H9 (cell line): Measurements from ENCODE around the gene FAM76A. TPM values are rescaled to one million over a fixed set of nuclear protein-coding genes. Genes with fewer than 3 reads are reported as not detected.

Experiments used
- DNase-seq: peaks from one replicate; pipeline ENCODE4 v3.0.0-alpha.2; 2017
- H2AFZ ChIP-seq: one replicate; pipeline ENCODE4 v1.6.1; 2013; ENCODE audit warnings: mild to moderate bottlenecking, low read length, control low read depth, moderate library complexity
- H2AK5ac ChIP-seq: 2 replicates; pipeline ENCODE4 v1.6.1; 2013; ENCODE audit warnings: low read length, control low read depth, mixed read lengths; ENCODE audit not compliant: insufficient read length
- H2BK120ac ChIP-seq: one replicate; pipeline ENCODE4 v1.6.1; 2013; ENCODE audit warnings: low read depth, mild to moderate bottlenecking, low read length, control low read depth, inconsistent platforms; ENCODE audit not compliant: poor library complexity, severe bottlenecking
- H2BK12ac ChIP-seq: 2 replicates; pipeline ENCODE4 v1.6.1; 2013; ENCODE audit warnings: low read length, control low read depth, mixed read lengths, low read depth; ENCODE audit not compliant: insufficient read length
- H2BK15ac ChIP-seq: 2 replicates; pipeline ENCODE4 v1.6.1; 2013; ENCODE audit warnings: low read depth, low read length, control low read depth
- H2BK20ac ChIP-seq: one replicate; pipeline ENCODE4 v1.6.1; 2013; ENCODE audit warnings: low read depth, mild to moderate bottlenecking, low read length, control low read depth, inconsistent platforms; ENCODE audit not compliant: poor library complexity, severe bottlenecking
- H2BK5ac ChIP-seq: 2 replicates; pipeline ENCODE4 v1.6.1; 2013; ENCODE audit warnings: low read length, control low read depth, mixed read lengths; ENCODE audit not compliant: insufficient read length
- H3K14ac ChIP-seq: 2 replicates; pipeline ENCODE4 v1.6.1; 2013; ENCODE audit warnings: low read length, control low read depth; ENCODE audit not compliant: insufficient read depth
- H3K18ac ChIP-seq: 2 replicates; pipeline ENCODE4 v1.6.1; 2013; ENCODE audit warnings: low read depth, mild to moderate bottlenecking, mixed read lengths, low read length, control low read depth; ENCODE audit not compliant: insufficient read length
- H3K23ac ChIP-seq: 2 replicates; pipeline ENCODE4 v1.6.1; 2013; ENCODE audit warnings: low read length, control low read depth, mixed read lengths, low read depth; ENCODE audit not compliant: insufficient read length
- H3K23me2 ChIP-seq: 2 replicates; pipeline ENCODE4 v1.6.1; 2013; ENCODE audit warnings: low read depth, mild to moderate bottlenecking, mixed read lengths, low read length, control low read depth; ENCODE audit not compliant: insufficient read length, poor library complexity, severe bottlenecking
- H3K27ac ChIP-seq: 2 replicates; pipeline ENCODE4 v1.5.1; 2013; ENCODE audit warnings: low read length, control low read depth, mixed read lengths, low read depth; ENCODE audit not compliant: insufficient read length
- H3K27me3 ChIP-seq: 2 replicates; pipeline ENCODE4 v1.6.1; 2013; ENCODE audit warnings: low read length, control low read depth, inconsistent platforms; ENCODE audit not compliant: insufficient read depth
- H3K4ac ChIP-seq: 2 replicates; pipeline ENCODE4 v1.6.1; 2013; ENCODE audit warnings: low read depth, mild to moderate bottlenecking, control low read depth, inconsistent platforms, low read length, moderate library complexity
- H3K4me1 ChIP-seq: 2 replicates; pipeline ENCODE4 v1.6.1; 2013; ENCODE audit warnings: low read length, control low read depth, inconsistent platforms; ENCODE audit not compliant: insufficient read depth
- H3K4me2 ChIP-seq: 2 replicates; pipeline ENCODE4 v1.6.1; 2013; ENCODE audit warnings: low read length, control low read depth, mixed read lengths; ENCODE audit not compliant: insufficient read length, insufficient read depth
- H3K56ac ChIP-seq: 2 replicates; pipeline ENCODE4 v1.6.1; 2013; ENCODE audit warnings: low read depth, mild to moderate bottlenecking, mixed read lengths, low read length, control low read depth; ENCODE audit not compliant: insufficient read length
- H3K79me1 ChIP-seq: 2 replicates; pipeline ENCODE4 v1.6.1; 2013; ENCODE audit warnings: low read depth, mild to moderate bottlenecking, moderate library complexity, low read length, control low read depth, inconsistent platforms; ENCODE audit not compliant: insufficient read depth, poor library complexity, severe bottlenecking
- H3K79me2 ChIP-seq: 2 replicates; pipeline ENCODE4 v1.6.1; 2013; ENCODE audit warnings: low read length, control low read depth, inconsistent platforms; ENCODE audit not compliant: insufficient read depth
- H3K9ac ChIP-seq: 2 replicates; pipeline ENCODE4 v1.6.1; 2013; ENCODE audit warnings: low read length, control low read depth, mixed read lengths; ENCODE audit not compliant: insufficient read length; ENCODE audit errors: extremely low read depth
- H3K9me3 ChIP-seq: one replicate; pipeline ENCODE4 v1.6.1; 2013; ENCODE audit warnings: low read depth, low read length, inconsistent platforms; ENCODE audit not compliant: control insufficient read depth
- H3T11ph ChIP-seq: one replicate; pipeline ENCODE4 v1.6.1; 2013; ENCODE audit warnings: mild to moderate bottlenecking, low read length, control low read depth, inconsistent platforms
- H4K20me1 ChIP-seq: one replicate; pipeline ENCODE4 v1.6.1; 2013; ENCODE audit not compliant: control insufficient read depth, insufficient read length, insufficient read depth
- H4K5ac ChIP-seq: 2 replicates; pipeline ENCODE4 v1.6.1; 2013; ENCODE audit warnings: low read depth, mild to moderate bottlenecking, mixed read lengths, low read length, control low read depth; ENCODE audit not compliant: insufficient read length
- H4K8ac ChIP-seq: replicated peaks from 2 replicates; pipeline ENCODE4 v1.6.1; 2013; ENCODE audit warnings: low read length, control low read depth, mixed read lengths, low read depth; ENCODE audit not compliant: insufficient read length
- H4K91ac ChIP-seq: 2 replicates; pipeline ENCODE4 v1.6.1; 2013; ENCODE audit warnings: low read depth, mild to moderate bottlenecking, moderate library complexity, mixed read lengths, low read length, control low read depth; ENCODE audit not compliant: insufficient read length
- H3K27ac Mint-ChIP-seq, 3 experiments: 2 replicates in 2 of 3; 3 replicates in 1 of 3; pipeline ENCODE4 v1.8.0; 2020 to 2021; ENCODE audit warnings: mixed read lengths in 3 of 3, mild to moderate bottlenecking in 1 of 3, moderate library complexity in 1 of 3
- H3K27me3 Mint-ChIP-seq: 2 replicates; pipeline ENCODE4 v1.8.0; 2021; ENCODE audit warnings: low read depth, mild to moderate bottlenecking, moderate library complexity, mixed read lengths
- H3K36me3 Mint-ChIP-seq, 3 experiments: 2 replicates in 2 of 3; 3 replicates in 1 of 3; pipeline ENCODE4 v1.8.0; 2020 to 2021; ENCODE audit warnings: low read depth in 3 of 3, mixed read lengths in 3 of 3; ENCODE audit not compliant: insufficient read depth in 1 of 3
- H3K4me1 Mint-ChIP-seq, 2 experiments: 2 replicates each; pipeline ENCODE4 v1.8.0; 2020; ENCODE audit warnings: mixed read lengths in 2 of 2
- H3K4me3 Mint-ChIP-seq, 2 experiments: 2 replicates in 1 of 2; 3 replicates in 1 of 2; pipeline ENCODE4 v1.8.0; 2020 to 2021; ENCODE audit warnings: mild to moderate bottlenecking in 2 of 2, mixed read lengths in 2 of 2, moderate library complexity in 1 of 2
- H3K9me3 Mint-ChIP-seq, 2 experiments: 2 replicates in 1 of 2; 3 replicates in 1 of 2; pipeline ENCODE4 v1.8.0; 2020; ENCODE audit warnings: mild to moderate bottlenecking in 2 of 2, mixed read lengths in 2 of 2, moderate library complexity in 1 of 2
- WGBS: extraction: QIAGEN DNeasy Blood & Tissue Kit; methylation state at CpG from one replicate; pipeline ENCODE4 v1.1.7; 2013; ENCODE audit warnings: missing lambda C conversion rate, low lambda C conversion rate, mixed read lengths; ENCODE audit not compliant: insufficient read length; ENCODE audit errors: extremely low coverage; 5-methylcytosine and 5-hydroxymethylcytosine counted together
- total RNA-seq: library from RNA; stranded (reverse); gene quantifications from 2 replicates; pipeline ENCODE4 v1.2.1, GENCODE V29; 2021
- TF ChIP-seq, protein P1 (sequence below): fragments of 200-600 bp; sonication (generic); conservative IDR thresholded peaks from 3 replicates; pipeline ENCODE4 v1.8.0; 2021; ENCODE audit warnings: antibody characterized with exemption, mild to moderate bottlenecking

Gene FAM76A
- total RNA-seq, 1 experiment from 2014 or later: 10.6 TPM

DNA sequence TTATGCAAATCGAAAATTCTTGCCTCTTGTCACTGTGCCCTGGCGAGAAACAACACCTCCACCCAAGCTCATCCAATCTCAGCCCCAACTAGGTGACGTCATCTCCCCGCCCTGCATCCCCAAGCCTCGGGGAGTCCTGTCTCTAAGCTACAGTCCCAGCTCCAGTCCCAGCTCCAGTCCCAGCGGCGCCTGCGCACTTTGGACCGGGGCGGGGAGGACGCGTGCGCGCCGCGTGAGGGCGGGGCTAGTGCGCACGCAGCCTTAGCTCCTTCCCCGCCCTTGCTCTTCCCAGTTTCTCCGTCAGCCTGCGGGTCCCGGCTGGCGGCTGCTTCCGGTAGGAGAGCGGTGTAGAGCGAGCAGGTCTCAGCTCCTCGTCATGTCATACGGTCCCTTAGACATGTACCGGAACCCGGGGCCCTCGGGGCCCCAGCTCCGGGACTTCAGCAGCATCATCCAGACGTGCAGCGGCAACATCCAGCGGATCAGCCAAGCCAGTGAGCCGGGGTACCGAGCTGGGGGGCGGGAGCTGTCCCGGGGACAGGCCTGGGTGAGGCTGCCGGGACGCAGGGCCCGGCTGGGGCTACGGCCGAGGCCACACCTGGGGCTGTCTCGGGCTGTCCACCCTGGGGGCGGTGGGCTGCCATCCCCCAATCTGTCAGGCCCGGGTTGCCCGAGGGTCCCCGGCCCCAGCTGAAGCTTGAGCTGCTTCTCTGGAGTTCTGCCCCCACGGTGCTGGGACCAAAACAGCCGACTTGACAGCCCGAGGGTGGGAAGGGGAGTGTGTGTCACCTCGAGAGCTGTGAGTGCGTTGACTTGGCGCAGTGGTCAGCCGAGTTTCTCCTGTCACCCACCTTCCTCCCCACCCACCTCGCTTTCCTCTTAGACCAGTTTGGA lies 47.4 kb downstream of the FAM76A start, which contains the start of gene STX12:
Gene STX12, plus strand, starts transcription at position 288 of the 894 bp plus-strand sequence. Its CDS starts 89 bp downstream, at position 377.
- H3K27me3 Mint-ChIP-seq: no peaks in the 10 kb centered on the region
- H3K27ac ChIP-seq: no peak within 1 kb of the TSS

More for the DNA sequence above, 47.4 kb downstream of the FAM76A start, which contains the start of gene STX12:
- Histone ChIP-seq H3K79me2 (no peaks in the 10 kb centered on the region), H3K23me2 (peaks cover 7% of the 10 kb centered on the region), H2BK120ac (no peak within 1 kb of the TSS), H3K9ac (peak within 1 kb of the TSS; percentile 35), H3K27me3 (no peaks in the 10 kb centered on the region; the same call in 1 of the 2 replicates), H3T11ph (peak within 1 kb of the TSS; percentile 1), H4K20me1 (no peaks in the 10 kb centered on the region), H3K23ac (no peak within 1 kb of the TSS), H2BK12ac (no peak within 1 kb of the TSS), H4K5ac (no peak within 1 kb of the TSS), H3K9me3 (no peaks in the 10 kb centered on the region), H3K79me1 (no peaks in the 10 kb centered on the region), H2BK5ac (no peak within 1 kb of the TSS), H4K8ac (no peak within 1 kb of the TSS), H3K4ac (no peak within 1 kb of the TSS), H3K4me1 (no peaks in the 10 kb centered on the region), H3K4me2 (peak within 1 kb of the TSS; percentile 66), H2BK20ac (no peak within 1 kb of the TSS), H3K14ac (no peak within 1 kb of the TSS), H2AK5ac (no peak within 1 kb of the TSS), H2AFZ (no peak within 1 kb of the TSS), H4K91ac (no peak within 1 kb of the TSS), H3K56ac (no peak within 1 kb of the TSS), H3K18ac (no peak within 1 kb of the TSS), H2BK15ac (no peak within 1 kb of the TSS)
- Mint-ChIP-seq H3K4me1 (peaks cover 9 to 13% of the 10 kb centered on the region in 2 experiments), H3K36me3 (no peaks in the 10 kb centered on the region; a peak in 1 of 7 replicates), H3K27ac (peak within 1 kb of the TSS in 2 of 3 experiments; percentile 85 to 93; a peak in 6 of 7 replicates), H3K4me3 (peak within 1 kb of the TSS; percentile 88 to 92), H3K9me3 (no peaks in the 10 kb centered on the region; a peak in 1 of 5 replicates)
- WGBS: no CpG with 5 or more reads among the region's 58 CpGs
- DNase-seq: peak; percentile 99
- TF ChIP-seq, protein P1, sequence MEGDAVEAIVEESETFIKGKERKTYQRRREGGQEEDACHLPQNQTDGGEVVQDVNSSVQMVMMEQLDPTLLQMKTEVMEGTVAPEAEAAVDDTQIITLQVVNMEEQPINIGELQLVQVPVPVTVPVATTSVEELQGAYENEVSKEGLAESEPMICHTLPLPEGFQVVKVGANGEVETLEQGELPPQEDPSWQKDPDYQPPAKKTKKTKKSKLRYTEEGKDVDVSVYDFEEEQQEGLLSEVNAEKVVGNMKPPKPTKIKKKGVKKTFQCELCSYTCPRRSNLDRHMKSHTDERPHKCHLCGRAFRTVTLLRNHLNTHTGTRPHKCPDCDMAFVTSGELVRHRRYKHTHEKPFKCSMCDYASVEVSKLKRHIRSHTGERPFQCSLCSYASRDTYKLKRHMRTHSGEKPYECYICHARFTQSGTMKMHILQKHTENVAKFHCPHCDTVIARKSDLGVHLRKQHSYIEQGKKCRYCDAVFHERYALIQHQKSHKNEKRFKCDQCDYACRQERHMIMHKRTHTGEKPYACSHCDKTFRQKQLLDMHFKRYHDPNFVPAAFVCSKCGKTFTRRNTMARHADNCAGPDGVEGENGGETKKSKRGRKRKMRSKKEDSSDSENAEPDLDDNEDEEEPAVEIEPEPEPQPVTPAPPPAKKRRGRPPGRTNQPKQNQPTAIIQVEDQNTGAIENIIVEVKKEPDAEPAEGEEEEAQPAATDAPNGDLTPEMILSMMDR: no peak
